GM20000 (cell line): Measurements from ENCODE around the gene SUMF1.
A peak's percentile ranks its signal among the peaks of the same experiment; 100 is the strongest.

ENCODE experiments used
- DNase-seq: peaks from one replicate; pipeline ENCODE4 v3.0.0; 2012; ENCODE audit warnings: low spot score
- CTCF ChIP-seq: IDR thresholded peaks from 2 replicates; pipeline ENCODE4 v1.5.1; 2012; ENCODE audit warnings: mild to moderate bottlenecking, control low read depth; ENCODE audit errors: extremely low read depth, missing control alignments

SUMF1 gene

GRCh38 chr3:4466741-4467521 is at the start of gene SUMF1:
TSS of gene SUMF1 (minus strand) at chr3:4467269. CDS start at chr3:4467245, 24 bp downstream.
- peak; percentile 92 for DNase-seq

GRCh38 chr3:4515916-4516579 is 49.0 kb upstream of the SUMF1 start:
- DNase-seq, result no peak
- no peak for TF ChIP-seq CTCF

More at GRCh38 chr3:4466741-4467521, at the start of gene SUMF1:
- no peak for TF ChIP-seq CTCF

GRCh38 chr3:4514916-4515315 is 47.8 kb upstream of the SUMF1 start:
- TF ChIP-seq CTCF, result no peak

GRCh38 chr3:4514321-4514720 is 47.3 kb upstream of the SUMF1 start:
- no peak for DNase-seq

More at GRCh38 chr3:4514916-4515315, 47.8 kb upstream of the SUMF1 start:
- DNase-seq, result no peak

GRCh38 chr3:4512895-4513616 is 46.0 kb upstream of the SUMF1 start:
- no peak for DNase-seq
- no peak for TF ChIP-seq CTCF

More at GRCh38 chr3:4514321-4514720, 47.3 kb upstream of the SUMF1 start:
- TF ChIP-seq CTCF, result no peak

- DNase-seq, result no peak
These were observed 44.6 kb upstream of the SUMF1 start for GRCh38 chr3:4511491-4512262.

More at GRCh38 chr3:4511491-4512262, 44.6 kb upstream of the SUMF1 start:
- TF ChIP-seq CTCF, result no peak
